ENCODE results near the gene TTC27.
"Not testable (repeated sequence)": the region's sequence is repeated elsewhere in the genome, so short reads cannot be mapped to it uniquely, and the experiment has no call there.

Gene TTC27

GRCh38 chr2:32862269-32863055, 234.6 kb downstream of the TTC27 start:
- no peak for DNase-seq

- DNase-seq: no peak
Measured at GRCh38 chr2:32863326-32863725, 235.5 kb downstream of the TTC27 start.

GRCh38 chr2:32863803-32864202, 236.0 kb downstream of the TTC27 start:
- DNase-seq: no peak

DNA sequence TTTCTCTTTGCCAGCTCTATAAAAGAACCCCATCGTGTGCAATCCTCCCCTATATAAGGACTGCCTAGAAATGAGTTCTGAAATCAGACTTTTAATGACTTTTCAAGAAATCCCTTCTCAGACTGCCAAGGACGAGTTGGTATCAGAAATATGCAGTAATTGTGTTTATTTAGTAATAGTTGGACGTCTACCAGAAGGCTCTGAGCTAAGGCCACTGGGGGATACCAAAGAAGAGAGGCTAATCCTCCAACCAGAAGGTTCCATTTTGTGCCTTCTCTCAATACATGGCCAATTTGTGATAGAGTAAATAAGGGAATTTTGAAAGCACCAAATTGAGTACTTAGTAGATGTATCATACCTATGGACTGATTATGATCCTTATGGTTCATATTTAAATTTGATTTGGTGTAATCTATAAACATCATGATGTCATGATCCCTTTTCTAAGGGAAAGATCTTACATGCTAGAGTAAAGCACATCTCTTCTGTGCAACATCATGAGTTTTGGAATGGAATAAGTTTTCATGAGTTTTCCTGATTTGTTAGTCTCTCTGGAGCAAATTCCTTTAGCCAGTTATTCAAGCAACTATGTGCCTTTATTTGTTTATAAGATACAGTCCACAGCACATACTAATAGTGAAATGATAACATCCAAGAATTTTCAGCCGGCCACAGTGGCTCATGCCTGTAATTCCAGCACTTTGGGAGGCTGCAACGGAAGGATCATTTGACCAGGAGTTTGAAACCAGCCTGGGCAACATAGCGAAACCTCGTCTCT, 236.7 kb downstream of the TTC27 start:
- no peak for DNase-seq

DNA sequence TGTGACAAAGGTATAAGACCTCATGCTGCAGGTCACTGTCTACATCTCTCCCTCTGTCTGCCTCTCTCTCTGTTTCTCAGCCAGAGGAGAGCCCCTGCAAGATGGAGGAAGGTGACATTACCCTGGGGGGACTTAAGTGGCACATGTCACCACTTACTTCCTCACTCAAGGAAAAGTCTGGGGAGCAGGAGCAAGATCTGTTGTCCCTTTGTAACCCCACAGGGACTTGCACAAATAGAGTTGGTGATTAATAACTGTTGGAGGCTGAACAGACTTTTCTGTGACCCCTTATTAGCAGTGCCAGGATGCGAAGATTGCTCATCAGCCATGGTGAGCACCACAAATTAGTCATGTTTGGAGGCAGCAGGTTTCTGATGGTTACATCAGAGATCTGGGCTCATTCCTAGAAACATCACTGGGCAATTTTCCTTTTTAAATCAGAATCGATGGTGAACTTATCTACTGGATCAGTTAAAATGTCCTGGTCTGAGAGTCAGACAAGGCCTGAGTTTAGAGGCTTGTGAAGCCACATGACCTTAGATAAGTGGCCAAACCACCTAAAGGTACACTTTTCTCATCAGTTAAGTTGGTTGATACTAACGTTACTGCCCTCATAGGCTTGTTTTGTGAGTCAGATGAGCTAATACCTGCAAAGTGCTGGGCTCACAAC, 237.7 kb downstream of the TTC27 start:
- DNase-seq: no peak

GRCh38 chr2:32866462-32866861, 238.6 kb downstream of the TTC27 start:
- DNase-seq: not testable (repeated sequence)
